ENCODE data around the gene AHCTF1.

DNA sequence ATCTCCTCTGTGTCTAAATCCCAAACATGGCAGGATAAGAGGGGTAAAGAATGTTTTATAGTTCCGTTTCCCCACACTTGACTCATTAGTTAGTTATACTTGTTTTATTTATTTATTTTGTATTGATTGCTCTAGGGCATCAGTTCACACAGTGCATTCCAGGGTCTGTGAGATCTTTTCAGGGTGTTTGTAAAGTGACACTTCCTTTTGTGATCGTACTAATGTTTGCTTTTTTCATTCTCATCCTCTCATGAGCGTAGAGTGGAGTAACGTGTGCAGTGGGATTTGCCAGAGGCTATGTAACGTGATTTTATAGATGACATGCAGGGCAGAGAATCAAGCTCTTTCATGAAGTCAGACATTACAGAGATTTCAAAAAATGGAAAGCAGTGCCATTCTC is 104.4 kb downstream of the AHCTF1 start:
- TF ChIP-seq, protein P1, sequence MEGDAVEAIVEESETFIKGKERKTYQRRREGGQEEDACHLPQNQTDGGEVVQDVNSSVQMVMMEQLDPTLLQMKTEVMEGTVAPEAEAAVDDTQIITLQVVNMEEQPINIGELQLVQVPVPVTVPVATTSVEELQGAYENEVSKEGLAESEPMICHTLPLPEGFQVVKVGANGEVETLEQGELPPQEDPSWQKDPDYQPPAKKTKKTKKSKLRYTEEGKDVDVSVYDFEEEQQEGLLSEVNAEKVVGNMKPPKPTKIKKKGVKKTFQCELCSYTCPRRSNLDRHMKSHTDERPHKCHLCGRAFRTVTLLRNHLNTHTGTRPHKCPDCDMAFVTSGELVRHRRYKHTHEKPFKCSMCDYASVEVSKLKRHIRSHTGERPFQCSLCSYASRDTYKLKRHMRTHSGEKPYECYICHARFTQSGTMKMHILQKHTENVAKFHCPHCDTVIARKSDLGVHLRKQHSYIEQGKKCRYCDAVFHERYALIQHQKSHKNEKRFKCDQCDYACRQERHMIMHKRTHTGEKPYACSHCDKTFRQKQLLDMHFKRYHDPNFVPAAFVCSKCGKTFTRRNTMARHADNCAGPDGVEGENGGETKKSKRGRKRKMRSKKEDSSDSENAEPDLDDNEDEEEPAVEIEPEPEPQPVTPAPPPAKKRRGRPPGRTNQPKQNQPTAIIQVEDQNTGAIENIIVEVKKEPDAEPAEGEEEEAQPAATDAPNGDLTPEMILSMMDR (IDR thresholded peaks at IDR 0.05), result no peak
- TF ChIP-seq, protein P2, sequence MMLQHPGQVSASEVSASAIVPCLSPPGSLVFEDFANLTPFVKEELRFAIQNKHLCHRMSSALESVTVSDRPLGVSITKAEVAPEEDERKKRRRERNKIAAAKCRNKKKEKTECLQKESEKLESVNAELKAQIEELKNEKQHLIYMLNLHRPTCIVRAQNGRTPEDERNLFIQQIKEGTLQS (CRISPR knock-in tag; conservative IDR thresholded peaks at IDR 0.05), result no peak
- TF ChIP-seq, protein P3, sequence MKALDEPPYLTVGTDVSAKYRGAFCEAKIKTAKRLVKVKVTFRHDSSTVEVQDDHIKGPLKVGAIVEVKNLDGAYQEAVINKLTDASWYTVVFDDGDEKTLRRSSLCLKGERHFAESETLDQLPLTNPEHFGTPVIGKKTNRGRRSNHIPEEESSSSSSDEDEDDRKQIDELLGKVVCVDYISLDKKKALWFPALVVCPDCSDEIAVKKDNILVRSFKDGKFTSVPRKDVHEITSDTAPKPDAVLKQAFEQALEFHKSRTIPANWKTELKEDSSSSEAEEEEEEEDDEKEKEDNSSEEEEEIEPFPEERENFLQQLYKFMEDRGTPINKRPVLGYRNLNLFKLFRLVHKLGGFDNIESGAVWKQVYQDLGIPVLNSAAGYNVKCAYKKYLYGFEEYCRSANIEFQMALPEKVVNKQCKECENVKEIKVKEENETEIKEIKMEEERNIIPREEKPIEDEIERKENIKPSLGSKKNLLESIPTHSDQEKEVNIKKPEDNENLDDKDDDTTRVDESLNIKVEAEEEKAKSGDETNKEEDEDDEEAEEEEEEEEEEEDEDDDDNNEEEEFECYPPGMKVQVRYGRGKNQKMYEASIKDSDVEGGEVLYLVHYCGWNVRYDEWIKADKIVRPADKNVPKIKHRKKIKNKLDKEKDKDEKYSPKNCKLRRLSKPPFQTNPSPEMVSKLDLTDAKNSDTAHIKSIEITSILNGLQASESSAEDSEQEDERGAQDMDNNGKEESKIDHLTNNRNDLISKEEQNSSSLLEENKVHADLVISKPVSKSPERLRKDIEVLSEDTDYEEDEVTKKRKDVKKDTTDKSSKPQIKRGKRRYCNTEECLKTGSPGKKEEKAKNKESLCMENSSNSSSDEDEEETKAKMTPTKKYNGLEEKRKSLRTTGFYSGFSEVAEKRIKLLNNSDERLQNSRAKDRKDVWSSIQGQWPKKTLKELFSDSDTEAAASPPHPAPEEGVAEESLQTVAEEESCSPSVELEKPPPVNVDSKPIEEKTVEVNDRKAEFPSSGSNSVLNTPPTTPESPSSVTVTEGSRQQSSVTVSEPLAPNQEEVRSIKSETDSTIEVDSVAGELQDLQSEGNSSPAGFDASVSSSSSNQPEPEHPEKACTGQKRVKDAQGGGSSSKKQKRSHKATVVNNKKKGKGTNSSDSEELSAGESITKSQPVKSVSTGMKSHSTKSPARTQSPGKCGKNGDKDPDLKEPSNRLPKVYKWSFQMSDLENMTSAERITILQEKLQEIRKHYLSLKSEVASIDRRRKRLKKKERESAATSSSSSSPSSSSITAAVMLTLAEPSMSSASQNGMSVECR (CRISPR knock-in tag; IDR thresholded peaks at IDR 0.05; ENCODE audit: borderline replicate concordance), result no peak
- TF ChIP-seq, protein P4, sequence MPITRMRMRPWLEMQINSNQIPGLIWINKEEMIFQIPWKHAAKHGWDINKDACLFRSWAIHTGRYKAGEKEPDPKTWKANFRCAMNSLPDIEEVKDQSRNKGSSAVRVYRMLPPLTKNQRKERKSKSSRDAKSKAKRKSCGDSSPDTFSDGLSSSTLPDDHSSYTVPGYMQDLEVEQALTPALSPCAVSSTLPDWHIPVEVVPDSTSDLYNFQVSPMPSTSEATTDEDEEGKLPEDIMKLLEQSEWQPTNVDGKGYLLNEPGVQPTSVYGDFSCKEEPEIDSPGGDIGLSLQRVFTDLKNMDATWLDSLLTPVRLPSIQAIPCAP (CRISPR knock-in tag; IDR thresholded peaks at IDR 0.05), result no peak
- TF ChIP-seq, protein P5, sequence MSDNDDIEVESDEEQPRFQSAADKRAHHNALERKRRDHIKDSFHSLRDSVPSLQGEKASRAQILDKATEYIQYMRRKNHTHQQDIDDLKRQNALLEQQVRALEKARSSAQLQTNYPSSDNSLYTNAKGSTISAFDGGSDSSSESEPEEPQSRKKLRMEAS (CRISPR knock-in tag; IDR thresholded peaks at IDR 0.05), result no peak
- no peak for TF ChIP-seq ZBTB21 (CRISPR knock-in tag; IDR thresholded peaks at IDR 0.05; ENCODE audit: borderline replicate concordance)

Measured in WTC11 (cell line).